ENCODE data around the gene PTPN4.

GRCh38 chr2:119934319-119934718 lies 174.6 kb downstream of the PTPN4 start:
- TF ChIP-seq ZNF362 (CRISPR knock-in tag; IDR thresholded peaks at IDR 0.05; ENCODE audit: borderline replicate concordance) (no peak), POLR2AphosphoS5 (IDR thresholded peaks at IDR 0.05; ENCODE audit: low read depth, low read length) (no peak), REL (CRISPR knock-in tag; conservative IDR thresholded peaks at IDR 0.05) (no peak)

All from HepG2 (cell line).